ENCODE measurements around the gene SLC11A1.

Gene SLC11A1

DNA sequence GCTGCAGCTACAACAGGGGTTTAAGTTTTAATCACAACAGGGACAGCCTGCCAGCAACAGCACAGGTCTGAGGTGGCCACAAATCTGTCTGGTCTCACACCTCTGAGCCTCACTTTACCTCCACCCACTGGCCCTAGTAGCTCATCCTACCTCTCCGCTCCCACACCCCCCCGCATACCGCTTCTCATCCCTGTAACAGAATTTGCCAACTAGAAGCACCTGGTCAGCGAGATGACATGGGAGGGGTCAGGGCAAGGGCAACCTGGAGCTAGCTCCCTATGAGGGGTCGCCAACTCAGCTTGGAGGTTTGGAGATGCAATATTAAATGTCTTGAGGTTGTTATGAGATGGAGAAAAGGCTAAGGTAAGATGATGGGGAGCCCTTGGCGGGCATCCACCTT is 17.9 kb upstream of the SLC11A1 start:
- no peak for DNase-seq (ENCODE audit: low spot score)
- H3K27ac ChIP-seq, result no peak overlapping the region
- ChIA-PET CTCF (no interaction called here), POLR2A (ENCODE audit: low non-redundant PET) (no interaction called here)
- TF ChIP-seq, protein P1, sequence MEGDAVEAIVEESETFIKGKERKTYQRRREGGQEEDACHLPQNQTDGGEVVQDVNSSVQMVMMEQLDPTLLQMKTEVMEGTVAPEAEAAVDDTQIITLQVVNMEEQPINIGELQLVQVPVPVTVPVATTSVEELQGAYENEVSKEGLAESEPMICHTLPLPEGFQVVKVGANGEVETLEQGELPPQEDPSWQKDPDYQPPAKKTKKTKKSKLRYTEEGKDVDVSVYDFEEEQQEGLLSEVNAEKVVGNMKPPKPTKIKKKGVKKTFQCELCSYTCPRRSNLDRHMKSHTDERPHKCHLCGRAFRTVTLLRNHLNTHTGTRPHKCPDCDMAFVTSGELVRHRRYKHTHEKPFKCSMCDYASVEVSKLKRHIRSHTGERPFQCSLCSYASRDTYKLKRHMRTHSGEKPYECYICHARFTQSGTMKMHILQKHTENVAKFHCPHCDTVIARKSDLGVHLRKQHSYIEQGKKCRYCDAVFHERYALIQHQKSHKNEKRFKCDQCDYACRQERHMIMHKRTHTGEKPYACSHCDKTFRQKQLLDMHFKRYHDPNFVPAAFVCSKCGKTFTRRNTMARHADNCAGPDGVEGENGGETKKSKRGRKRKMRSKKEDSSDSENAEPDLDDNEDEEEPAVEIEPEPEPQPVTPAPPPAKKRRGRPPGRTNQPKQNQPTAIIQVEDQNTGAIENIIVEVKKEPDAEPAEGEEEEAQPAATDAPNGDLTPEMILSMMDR (conservative IDR thresholded peaks at IDR 0.05; ENCODE audit: low read depth), result no peak

DNA sequence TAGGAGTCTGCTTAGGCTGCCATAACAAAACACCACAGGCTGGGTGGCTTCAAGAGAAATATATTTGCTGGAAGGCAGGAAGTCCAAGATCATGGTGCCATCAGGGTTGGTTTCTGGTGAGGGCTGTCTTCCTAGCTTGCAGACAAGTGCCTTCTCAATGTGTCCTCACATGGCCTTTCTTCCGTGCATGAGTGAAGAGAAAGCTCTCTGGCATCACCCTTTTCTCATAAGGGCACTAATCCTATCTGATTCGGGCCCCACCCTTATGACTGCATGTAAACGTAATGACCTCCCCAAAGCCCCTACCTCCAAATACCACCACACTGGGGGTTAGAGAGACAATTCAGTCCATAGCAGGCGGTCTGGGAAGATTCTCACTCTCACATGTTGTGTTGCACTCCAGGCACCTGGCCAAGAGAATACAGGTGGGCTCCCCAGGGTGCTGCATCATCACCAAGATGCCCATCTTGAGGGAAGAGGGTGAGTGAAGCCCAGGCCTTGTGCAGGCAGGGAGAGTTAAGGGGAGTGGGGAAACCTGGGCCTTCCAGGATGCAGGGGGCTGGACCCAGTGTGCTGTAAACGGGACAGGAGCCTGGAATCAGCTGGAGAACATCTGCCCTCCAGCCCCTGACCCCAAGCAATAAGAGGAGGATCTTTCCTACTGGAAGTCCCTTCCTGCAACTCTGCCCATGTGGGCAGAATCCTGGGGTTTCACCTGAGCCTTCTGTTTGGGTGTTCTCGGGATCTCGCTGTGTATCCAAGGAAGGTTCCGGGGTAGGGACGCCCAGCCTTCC is 15.3 kb upstream of the SLC11A1 start:
- no peak for DNase-seq (ENCODE audit: low spot score)
- TF ChIP-seq, protein P1 (conservative IDR thresholded peaks at IDR 0.05; ENCODE audit: low read depth), result no peak
- ChIA-PET POLR2A (ENCODE audit: low non-redundant PET) (interaction anchor here (0.6 to 1.2 kb wide), 4 partner anchors 69 to 158 kb away, joined by 3 to 8 read pairs (median 4); partner anchors contain the start of gene PNKD), CTCF (interaction anchor here (0.9 to 1.0 kb wide), 2 partner anchors 10 to 29 kb away, joined by 4 read pairs; partner anchors contain the start of gene CATIP)
- H3K27ac ChIP-seq, result peak overlapping the region; percentile 74

DNA sequence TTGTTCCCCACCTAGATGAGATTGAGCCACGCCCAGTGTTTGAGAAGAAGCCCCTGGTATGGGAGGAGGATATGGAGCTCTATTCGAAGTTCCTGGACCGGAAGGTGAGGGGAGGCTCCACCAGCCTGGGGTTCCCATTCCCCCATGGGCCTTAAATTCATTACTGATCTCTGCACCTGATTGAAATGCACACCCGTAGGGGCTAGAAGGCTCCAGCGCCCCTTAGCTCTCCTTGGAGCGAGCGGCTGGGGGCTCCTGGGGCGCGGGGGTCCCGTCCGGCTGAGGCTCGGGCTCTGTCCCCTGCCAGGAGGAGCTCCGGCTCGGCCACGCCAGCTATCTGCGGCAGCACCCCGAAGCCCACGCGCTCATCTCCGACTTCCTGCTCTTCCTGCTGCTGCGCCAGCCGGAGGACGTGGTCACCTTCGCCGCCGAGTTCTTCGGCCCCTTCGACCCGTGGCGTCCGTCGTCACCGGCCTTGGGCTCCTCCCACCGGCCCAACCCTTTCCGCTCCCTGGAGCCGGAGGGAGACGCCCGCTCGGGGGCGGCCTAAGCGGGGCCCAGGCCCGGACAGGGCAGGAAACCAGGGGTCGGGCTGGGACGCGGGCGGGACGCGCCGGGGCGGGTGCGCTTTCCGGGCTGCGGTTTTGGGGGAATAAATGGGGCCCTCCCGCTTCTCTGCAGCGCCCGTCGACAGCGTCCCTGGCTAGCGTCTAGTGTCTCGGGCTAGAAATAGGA is 14.5 kb upstream of the SLC11A1 start:
- peak; percentile 75 for DNase-seq (ENCODE audit: low spot score)
- POLR2A ChIA-PET (ENCODE audit: low non-redundant PET), result interaction anchor here (0.6 to 1.2 kb wide), 4 partner anchors 70 to 159 kb away, joined by 3 to 8 read pairs (median 4); partner anchors contain the start of gene PNKD
- CTCF ChIA-PET, result interaction anchor here (0.5 to 1.0 kb wide), 3 partner anchors 11 to 63 kb away, joined by 3 to 4 read pairs (median 4); partner anchors contain the start of gene CATIP
- TF ChIP-seq, protein P1 (conservative IDR thresholded peaks at IDR 0.05; ENCODE audit: low read depth), result no peak
- H3K27ac ChIP-seq, result peak overlapping the region; percentile 74

DNA sequence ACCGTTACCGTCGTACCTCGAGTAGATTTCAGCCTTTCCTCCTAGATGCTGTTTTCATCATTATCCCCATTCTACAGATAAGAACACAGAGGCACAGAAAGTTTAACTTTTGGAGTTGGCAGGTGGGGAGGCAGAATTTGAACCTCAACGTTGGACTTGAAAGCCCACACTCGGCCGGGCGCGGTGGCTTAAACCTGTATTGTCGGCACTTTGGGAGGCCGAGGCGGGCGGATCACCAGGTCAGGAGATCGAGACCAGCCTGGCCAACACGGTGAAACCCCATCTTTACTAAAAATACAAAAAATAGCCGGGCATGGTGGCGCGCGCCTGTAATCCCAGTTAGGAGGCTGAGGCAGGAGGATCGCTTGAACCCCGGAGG is 13.9 kb upstream of the SLC11A1 start:
- TF ChIP-seq, protein P1 (conservative IDR thresholded peaks at IDR 0.05; ENCODE audit: low read depth), result no peak
- ChIA-PET POLR2A (ENCODE audit: low non-redundant PET) (no interaction called here), CTCF (no interaction called here)
- no peak for DNase-seq (ENCODE audit: low spot score)
- peak overlapping the region; percentile 74 for H3K27ac ChIP-seq

DNA sequence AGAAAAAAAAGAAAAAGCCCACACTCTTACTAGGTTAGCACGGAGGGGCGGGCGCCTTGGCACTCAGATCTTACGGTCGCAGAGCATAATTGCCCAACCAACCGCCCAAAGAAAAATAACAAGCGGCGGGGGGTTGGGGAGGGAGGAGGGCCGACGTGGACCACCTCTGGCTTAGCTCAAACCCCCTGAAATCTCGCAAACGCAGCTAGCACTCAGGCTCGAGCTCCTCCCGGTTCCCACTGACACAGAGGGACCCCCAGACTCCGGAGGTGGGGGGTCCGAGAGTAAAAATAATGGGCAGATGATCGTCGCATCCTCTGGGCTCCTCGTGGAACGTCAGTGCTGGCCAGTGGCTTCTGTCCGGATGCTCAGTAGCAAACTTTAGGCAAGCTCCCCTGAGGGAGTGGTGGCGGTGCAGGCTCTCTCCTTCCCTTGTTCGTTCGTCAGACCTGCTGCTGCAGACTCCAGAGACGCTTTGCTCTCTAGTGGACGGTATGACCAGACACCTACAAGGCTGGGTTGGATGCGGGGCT is 13.4 kb upstream of the SLC11A1 start:
- DNase-seq (ENCODE audit: low spot score), result no peak
- H3K27ac ChIP-seq, result peak overlapping the region; percentile 17; the same call in 1 of the 2 replicates
- POLR2A ChIA-PET (ENCODE audit: low non-redundant PET), result no interaction called here
- TF ChIP-seq, protein P1 (conservative IDR thresholded peaks at IDR 0.05; ENCODE audit: low read depth), result no peak
- CTCF ChIA-PET, result no interaction called here

DNA sequence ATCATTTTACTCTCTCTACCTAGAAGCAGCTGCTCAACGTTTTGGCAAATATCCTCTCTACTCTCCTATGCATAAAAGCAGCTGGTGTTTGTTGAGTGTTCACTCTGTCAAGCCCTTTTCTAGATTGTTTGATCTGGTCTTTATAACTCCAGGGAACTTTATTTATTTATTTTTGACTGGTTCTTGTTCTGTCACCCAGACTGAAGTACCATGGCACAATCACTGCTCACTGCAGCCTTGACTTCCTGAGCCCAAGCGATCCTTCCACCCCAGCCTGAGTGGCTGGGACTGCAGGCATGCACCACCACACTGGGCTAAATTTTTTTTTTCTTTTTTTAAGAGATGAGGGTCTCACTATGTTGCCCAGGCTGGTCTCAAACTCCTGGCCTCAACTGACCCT is 12.7 kb upstream of the SLC11A1 start:
- TF ChIP-seq, protein P1 (conservative IDR thresholded peaks at IDR 0.05; ENCODE audit: low read depth), result no peak
- peak overlapping the region; percentile 17; the same call in 1 of the 2 replicates for H3K27ac ChIP-seq
- ChIA-PET POLR2A (ENCODE audit: low non-redundant PET) (no interaction called here), CTCF (no interaction called here)
- no peak for DNase-seq (ENCODE audit: low spot score)
